Activated T-helper 1 cell treated with anti-CD3 and anti-CD28 coated beads, Interleukin-2, amount 50 U/mL, for 16 hours (primary cell): ENCODE results near the gene IMMP2L.
"Not testable (repeated sequence)": the region's sequence is repeated elsewhere in the genome, so short reads cannot be mapped to it uniquely, and the experiment has no call there.

Experiments used
- DNase-seq, 2 donors: peaks; one replicate each; pipeline ENCODE4 v3.0.0-alpha.2; 2020; ENCODE audit warnings: low read depth in 1 of 2, low spot score in 1 of 2

The IMMP2L gene

DNA sequence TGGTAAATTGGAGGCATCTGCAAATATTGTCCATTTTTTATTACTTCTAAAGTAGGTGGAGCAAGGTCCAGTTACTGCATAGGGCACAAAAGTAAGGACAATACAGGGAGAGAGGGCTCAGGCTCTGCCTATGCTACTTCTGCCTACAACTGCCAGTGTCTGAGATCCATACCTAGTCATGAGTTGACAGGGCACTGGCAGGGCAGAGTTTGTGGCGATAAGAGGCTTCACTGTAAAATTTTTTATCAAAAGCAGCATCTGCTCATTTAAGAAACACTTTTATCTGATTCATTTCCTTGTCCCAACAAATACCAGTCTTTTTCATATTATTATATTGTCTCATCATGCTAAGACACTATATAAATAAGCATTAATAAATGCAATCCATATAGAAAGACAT, 293.4 kb downstream of the IMMP2L start:
- no peak for DNase-seq

DNA sequence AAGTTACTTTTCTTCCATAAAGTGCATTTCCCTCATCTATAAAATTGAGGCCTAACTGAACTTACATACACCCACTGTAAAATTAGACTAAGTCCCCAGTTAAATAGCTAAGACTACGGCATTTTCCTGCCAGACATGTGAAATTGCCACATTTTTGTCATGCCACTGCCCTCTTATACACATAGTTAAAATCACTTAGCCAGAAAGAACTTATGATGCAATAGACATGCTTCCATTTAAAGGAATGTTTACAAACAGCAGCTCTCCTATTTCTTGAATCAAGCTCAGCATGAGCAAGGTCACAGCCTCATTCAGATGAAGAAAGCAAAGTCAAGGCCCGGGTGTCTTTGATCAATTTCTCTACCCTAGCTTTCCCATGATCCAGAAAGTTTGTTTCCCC, 295.7 kb downstream of the IMMP2L start:
- DNase-seq: no peak

GRCh38 chr7:111265394-111265793, 296.9 kb downstream of the IMMP2L start:
- DNase-seq: no peak

DNA sequence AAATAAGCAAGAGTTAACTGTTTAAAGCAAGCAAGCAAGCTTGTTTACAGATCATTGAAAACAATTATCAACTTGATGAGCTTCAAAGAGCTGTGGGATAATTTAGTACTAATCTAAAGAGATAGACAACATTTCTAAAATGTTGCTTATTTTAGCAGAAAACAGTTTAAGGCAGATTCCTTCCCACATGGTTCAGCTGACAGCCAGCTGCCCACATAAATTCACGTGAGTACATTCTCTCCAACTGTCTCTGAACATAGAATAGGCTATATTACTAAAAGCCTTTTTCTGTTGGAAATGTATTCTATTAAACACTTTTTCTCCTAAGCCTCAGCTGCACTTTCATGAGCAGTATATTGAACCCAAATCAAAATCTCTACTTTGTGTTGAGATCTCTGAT, 297.3 kb downstream of the IMMP2L start:
- DNase-seq: no peak

- no peak for DNase-seq
Observed at GRCh38 chr7:111264111-111264868, 298.0 kb downstream of the IMMP2L start.

GRCh38 chr7:111262293-111263116, 299.8 kb downstream of the IMMP2L start:
- DNase-seq: no peak

DNA sequence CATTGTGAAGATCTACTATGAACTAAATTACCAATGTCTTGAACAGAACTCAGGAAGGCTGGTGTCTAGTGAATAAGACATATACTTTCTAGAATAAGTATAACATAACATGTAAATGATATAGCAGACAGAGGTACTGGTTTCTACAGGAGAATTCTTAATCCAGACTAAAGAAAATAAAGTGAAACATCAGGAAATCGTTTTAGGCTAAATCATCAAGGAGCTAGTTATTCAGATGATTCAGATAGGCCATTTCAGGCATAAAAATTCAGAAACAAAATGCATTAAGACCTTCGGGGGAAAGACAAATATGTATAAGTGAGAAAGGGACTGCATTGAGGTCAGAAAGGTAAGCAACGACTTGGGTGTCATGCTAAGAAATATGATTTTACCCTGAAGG, 300.8 kb downstream of the IMMP2L start:
- DNase-seq: no peak

GRCh38 chr7:111259991-111260390, 302.3 kb downstream of the IMMP2L start:
- DNase-seq: no peak

- DNase-seq: no peak
Observed at GRCh38 chr7:111256391-111256790, 305.9 kb downstream of the IMMP2L start.

DNA sequence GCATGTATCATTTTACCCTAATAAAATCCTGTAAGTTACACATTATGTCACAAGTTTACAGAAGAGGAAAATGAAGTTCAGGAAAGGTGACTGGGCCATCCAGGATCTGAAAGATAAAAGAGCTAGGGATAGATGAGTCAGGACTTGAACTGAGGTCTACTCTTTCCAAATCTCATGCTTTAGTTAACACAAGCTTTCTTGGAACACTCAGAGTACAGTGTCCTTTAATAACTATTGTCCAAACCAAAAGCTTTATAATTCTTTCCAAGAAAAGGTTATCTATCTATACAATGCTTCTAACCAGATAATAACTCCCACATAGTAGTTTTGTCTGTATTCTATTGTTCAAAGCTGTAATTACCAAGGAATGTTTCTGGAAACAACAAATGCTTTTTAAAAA, 306.7 kb downstream of the IMMP2L start:
- DNase-seq: no peak

DNA sequence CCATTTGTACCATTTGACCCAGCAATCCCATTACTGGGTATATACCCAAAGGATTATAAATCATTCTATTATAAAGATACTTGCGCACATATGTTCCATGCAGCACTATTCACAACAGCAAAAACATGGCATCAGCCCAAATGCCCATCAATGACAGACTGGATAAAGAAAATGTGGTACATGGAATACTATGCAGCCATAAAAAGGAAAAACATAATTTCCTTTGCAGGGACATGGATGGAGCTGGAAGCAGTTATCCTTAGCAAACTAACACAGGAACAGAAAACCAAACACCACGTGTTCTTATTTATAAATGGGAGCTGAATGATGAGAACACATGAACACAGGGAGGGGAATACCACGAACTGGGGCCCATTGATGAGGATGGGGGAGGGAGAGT, 310.9 kb downstream of the IMMP2L start:
- not testable (repeated sequence) for DNase-seq

DNA sequence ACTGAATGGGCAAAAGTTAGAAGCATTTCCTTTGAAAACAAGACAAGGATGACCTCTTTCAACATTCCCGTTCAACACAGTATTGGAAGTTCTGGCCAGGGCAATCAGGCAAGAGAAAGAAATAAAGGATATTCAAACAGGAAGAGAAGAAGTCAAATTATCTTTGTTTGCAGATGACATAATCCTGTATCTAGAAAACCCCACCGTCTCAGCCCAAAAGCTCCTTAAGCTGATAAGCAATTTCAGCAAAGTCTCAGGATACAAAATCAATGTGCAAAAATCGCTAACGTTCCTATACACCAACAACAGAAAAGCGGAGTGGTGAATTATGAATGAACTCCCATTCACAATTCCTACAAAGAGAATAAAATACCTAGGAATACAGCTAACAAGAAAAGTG, 312.5 kb downstream of the IMMP2L start:
- DNase-seq: not testable (repeated sequence)

GRCh38 chr7:111242141-111242755, 320.0 kb downstream of the IMMP2L start:
- DNase-seq: no peak

- DNase-seq: no peak
Observed at GRCh38 chr7:111240371-111240770, 321.9 kb downstream of the IMMP2L start.

DNA sequence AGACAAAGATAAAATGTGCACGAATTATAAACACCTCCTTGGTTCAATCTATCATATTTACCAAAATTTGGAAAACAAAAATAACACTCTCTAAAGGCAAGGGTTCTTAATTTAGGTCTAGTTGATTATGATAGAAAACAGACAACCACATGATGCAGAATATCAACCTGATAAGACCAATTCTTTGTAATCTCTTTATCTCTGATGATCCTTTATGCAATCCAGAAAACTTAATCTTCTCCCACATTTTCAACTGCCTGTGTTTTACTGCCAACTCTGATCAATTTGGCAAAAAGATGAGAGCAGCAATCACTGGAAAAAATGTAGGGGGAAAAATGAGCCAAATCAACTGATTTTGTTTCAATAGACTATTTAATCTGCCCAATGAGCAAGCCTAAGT, 322.9 kb downstream of the IMMP2L start:
- no peak for DNase-seq

DNA sequence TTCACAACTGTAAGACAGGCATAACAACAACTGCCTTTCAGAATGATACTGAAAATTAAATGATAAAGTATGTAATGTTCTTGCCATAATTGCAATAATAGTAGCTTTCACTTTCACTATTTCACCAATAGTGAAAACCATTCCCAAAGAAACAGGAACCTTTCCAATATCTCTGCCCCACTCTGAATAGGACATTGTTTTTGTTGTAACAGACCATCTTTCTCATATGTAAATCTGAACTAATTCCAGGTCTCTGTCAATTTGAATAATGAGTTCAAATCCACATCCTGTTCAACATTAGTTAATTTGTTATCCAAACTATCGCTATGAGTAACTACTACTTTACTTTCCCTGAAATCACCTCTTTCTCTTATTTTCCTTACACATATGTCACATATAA, 323.4 kb downstream of the IMMP2L start:
- no peak for DNase-seq

DNA sequence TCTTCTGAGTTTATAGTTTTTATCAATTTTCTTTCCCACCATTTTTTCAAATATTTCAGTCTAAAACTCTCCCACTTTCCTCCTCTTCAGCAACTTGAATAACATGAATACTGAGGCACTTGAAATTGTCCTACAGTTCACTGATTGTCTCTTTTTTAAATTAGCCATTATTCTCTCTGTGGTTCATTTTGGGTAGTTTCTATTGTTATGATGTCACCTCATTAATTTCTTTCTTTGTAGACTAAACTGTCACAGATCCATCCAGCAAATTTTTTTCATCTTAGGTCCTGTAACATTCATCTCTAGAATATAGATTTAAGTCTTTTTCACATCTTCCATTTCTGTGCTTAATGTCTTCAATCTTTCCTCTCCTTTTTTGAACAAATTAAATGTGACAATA, 326.6 kb downstream of the IMMP2L start:
- DNase-seq: no peak

GRCh38 chr7:111232249-111233084, 329.8 kb downstream of the IMMP2L start:
- no peak for DNase-seq

- no peak for DNase-seq
Observed at GRCh38 chr7:111229916-111230315, 332.4 kb downstream of the IMMP2L start.

GRCh38 chr7:111229181-111229740, 333.0 kb downstream of the IMMP2L start:
- no peak for DNase-seq

- DNase-seq: no peak
Observed at GRCh38 chr7:111228437-111228836, 333.9 kb downstream of the IMMP2L start.
